OCI-LY7 (cell line): ENCODE measurements around the gene JPH3. TPM values are rescaled to one million over a fixed set of nuclear protein-coding genes. Genes with fewer than 3 reads are reported as not detected.

Experiments
- BruUV-seq: library from RNA; stranded (reverse); fragments of 400-500 nt; replicated peaks from 2 replicates; lab custom pipeline; 2021; lab: Mats Ljungman, UMichigan
- CTCF ChIA-PET: fragments of 300-600 bp; sonication (Branson Sonifier 250); formaldehyde crosslinking; loops from one replicate; lab custom pipeline; 2022; ENCODE audit warnings: antibody characterized with exemption; ENCODE audit not compliant: unreplicated experiment; lab: Charles Lee
- POLR2A ChIA-PET: fragments of 300-600 bp; sonication (Branson Sonifier 250); formaldehyde crosslinking; loops from one replicate; lab custom pipeline; 2022; ENCODE audit warnings: antibody characterized with exemption; lab: Charles Lee
- DNase-seq: peaks from one replicate; pipeline ENCODE4 v3.0.0-alpha.2; 2015; ENCODE audit warnings: low spot score
- H2AFZ ChIP-seq: fragments of 200-600 bp; sonication (generic), shearing (Covaris generic); 2 replicates; pipeline ENCODE4 v1.6.1; 2014; ENCODE audit warnings: mild to moderate bottlenecking, antibody characterized with exemption, low read length, moderate library complexity
- H3K27ac ChIP-seq: fragments of 200-600 bp; sonication (generic); 2 replicates; pipeline ENCODE4 v1.5.1; 2014; ENCODE audit warnings: mixed run types, low read depth, mild to moderate bottlenecking, moderate library complexity, low read length, inconsistent platforms; ENCODE audit not compliant: poor library complexity, severe bottlenecking
- H3K36me3 ChIP-seq: fragments of 200-600 bp; sonication (generic); 2 replicates; pipeline ENCODE4 v1.6.1; 2014; ENCODE audit warnings: mild to moderate bottlenecking, antibody characterized with exemption, low read length, moderate library complexity, mixed read lengths; ENCODE audit not compliant: insufficient read depth
- H3K4me1 ChIP-seq: fragments of 200-600 bp; sonication (generic); 2 replicates; pipeline ENCODE4 v1.5.1; 2014; ENCODE audit warnings: mild to moderate bottlenecking, low read length; ENCODE audit not compliant: insufficient read depth, poor library complexity, severe bottlenecking
- H3K4me2 ChIP-seq: fragments of 200-600 bp; sonication (generic); 2 replicates; pipeline ENCODE4 v1.6.1; 2014; ENCODE audit warnings: mild to moderate bottlenecking, low read length
- H3K4me3 ChIP-seq: fragments of 200-600 bp; sonication (generic); 2 replicates; pipeline ENCODE4 v1.5.1; 2014; ENCODE audit warnings: mild to moderate bottlenecking, low read depth, low read length; ENCODE audit not compliant: poor library complexity, severe bottlenecking
- H3K79me2 ChIP-seq: fragments of 200-600 bp; sonication (generic); 2 replicates; pipeline ENCODE4 v1.6.1; 2016; ENCODE audit warnings: low read depth, mild to moderate bottlenecking, low read length, moderate library complexity, mixed read lengths; ENCODE audit not compliant: insufficient read depth
- H3K9me2 ChIP-seq: fragments of 200-600 bp; sonication (generic); 2 replicates; pipeline ENCODE4 v1.6.1; 2016; ENCODE audit warnings: mild to moderate bottlenecking, low read length, mixed read lengths; ENCODE audit not compliant: insufficient read depth
- H3K9me3 ChIP-seq: fragments of 200-600 bp; sonication (generic); 2 replicates; pipeline ENCODE4 v1.6.1; 2014; ENCODE audit warnings: mild to moderate bottlenecking, mixed run types, low read length, mixed read lengths
- H4K20me1 ChIP-seq: fragments of 200-600 bp; sonication (generic); 2 replicates; pipeline ENCODE4 v1.6.1; 2014; ENCODE audit warnings: mild to moderate bottlenecking, antibody characterized with exemption, low read length, moderate library complexity, mixed read lengths; ENCODE audit not compliant: insufficient read depth
- CTCF ChIP-seq: fragments of 200-600 bp; sonication (generic); conservative IDR thresholded peaks from 2 replicates; pipeline ENCODE4 v1.5.1; 2014; ENCODE audit warnings: mild to moderate bottlenecking, antibody characterized with exemption, low read length, moderate library complexity, mixed read lengths
- EZH2phosphoT487 ChIP-seq: fragments of 200-600 bp; sonication (generic); IDR thresholded peaks from 2 replicates; pipeline ENCODE4 v1.6.1; 2018; ENCODE audit warnings: low read depth, borderline replicate concordance, mild to moderate bottlenecking, mixed run types, antibody characterized with exemption, low read length, moderate library complexity, mixed read lengths
- intact Hi-C: fragments of 100-400 bp; cut with micrococcal nuclease; formaldehyde crosslinking; loops from one replicate; pipeline ENCODE4 v1.10.0; 2022; ENCODE audit not compliant: unreplicated experiment
- total RNA-seq, 2 experiments: library from RNA; depleted of rRNA in 1 of 2; stranded (reverse); fragments of >200 nt in 1 of 2; shearing (Covaris generic) in 1 of 2; gene quantifications; 2 replicates each; pipeline ENCODE4 v1.2.3, GENCODE V29; 2014 to 2022

Gene JPH3
- total RNA-seq, 2 experiments from 2014 or later: not detected

DNA sequence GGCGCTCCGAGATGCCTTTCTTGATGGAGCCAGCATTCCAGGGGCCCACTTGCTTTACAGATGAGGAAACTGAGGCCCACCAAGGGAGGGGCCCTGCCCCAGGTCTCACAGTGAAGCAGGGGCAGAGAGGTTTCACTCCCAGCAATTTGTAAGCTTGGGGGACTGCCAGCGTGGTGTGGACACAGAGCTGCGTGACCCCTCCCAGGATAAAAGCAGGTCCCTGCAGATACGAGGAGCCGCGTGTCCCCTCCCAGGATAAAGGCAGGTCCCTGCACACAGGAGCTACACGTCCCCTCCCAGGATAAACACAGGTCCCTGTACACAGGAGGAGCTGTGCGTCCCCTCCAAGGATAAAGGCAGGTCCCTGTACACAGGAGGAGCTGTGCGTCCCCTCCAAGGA lies 11.7 kb downstream of the JPH3 start:
- Histone ChIP-seq H4K20me1 (no peaks in the 10 kb centered on the region), H3K27ac (no peak overlapping the region), H3K9me2 (no peaks in the 10 kb centered on the region), H3K36me3 (no peaks in the 10 kb centered on the region), H3K4me3 (no peak overlapping the region), H3K4me2 (no peak overlapping the region), H3K79me2 (no peaks in the 10 kb centered on the region), H3K4me1 (no peaks in the 10 kb centered on the region), H3K9me3 (no peaks in the 10 kb centered on the region), H2AFZ (no peak overlapping the region)
- BruUV-seq: no TSS peak
- ChIA-PET POLR2A (no interaction called here), CTCF (no interaction called here)
- TF ChIP-seq EZH2phosphoT487: no peak
- TF ChIP-seq CTCF: no peak
- DNase-seq: no peak
- intact Hi-C loops: no loop called here

- CTCF ChIA-PET: no interaction called here
- H3K27ac ChIP-seq: no peak overlapping the region
- H3K4me1 ChIP-seq: no peaks in the 10 kb centered on the region
- H3K9me3 ChIP-seq: no peaks in the 10 kb centered on the region
- POLR2A ChIA-PET: no interaction called here
- no peak overlapping the region for H3K4me2 ChIP-seq
- no peak for DNase-seq
- H4K20me1 ChIP-seq: no peaks in the 10 kb centered on the region
- no TSS peak for BruUV-seq
- intact Hi-C loops: no loop called here
- TF ChIP-seq CTCF: no peak
- no peak for TF ChIP-seq EZH2phosphoT487
- no peak overlapping the region for H2AFZ ChIP-seq
- no peak overlapping the region for H3K4me3 ChIP-seq
- no peaks in the 10 kb centered on the region for H3K36me3 ChIP-seq
- H3K79me2 ChIP-seq: no peaks in the 10 kb centered on the region
- no peaks in the 10 kb centered on the region for H3K9me2 ChIP-seq
These were observed 13.3 kb downstream of the JPH3 start for GRCh38 chr16:87615621-87616041.

- H3K9me3 ChIP-seq: no peaks in the 10 kb centered on the region
- CTCF ChIA-PET: no interaction called here
- no peaks in the 10 kb centered on the region for H3K36me3 ChIP-seq
- H2AFZ ChIP-seq: no peak overlapping the region
- H3K4me2 ChIP-seq: no peak overlapping the region
- H3K79me2 ChIP-seq: no peaks in the 10 kb centered on the region
- no TSS peak for BruUV-seq
- intact Hi-C loops: no loop called here
- H3K4me3 ChIP-seq: no peak overlapping the region
- no peaks in the 10 kb centered on the region for H4K20me1 ChIP-seq
- no peaks in the 10 kb centered on the region for H3K9me2 ChIP-seq
- no peaks in the 10 kb centered on the region for H3K4me1 ChIP-seq
- TF ChIP-seq EZH2phosphoT487: no peak
- TF ChIP-seq CTCF: no peak
- POLR2A ChIA-PET: no interaction called here
- no peak for DNase-seq
- H3K27ac ChIP-seq: no peak overlapping the region
These were observed 14.2 kb downstream of the JPH3 start for GRCh38 chr16:87616556-87616955.
